Measurements from ENCODE around the gene SMCO1.
"Not testable (repeated sequence)": the region's sequence is repeated elsewhere in the genome, so short reads cannot be mapped to it uniquely, and the experiment has no call there.

Gene SMCO1

DNA sequence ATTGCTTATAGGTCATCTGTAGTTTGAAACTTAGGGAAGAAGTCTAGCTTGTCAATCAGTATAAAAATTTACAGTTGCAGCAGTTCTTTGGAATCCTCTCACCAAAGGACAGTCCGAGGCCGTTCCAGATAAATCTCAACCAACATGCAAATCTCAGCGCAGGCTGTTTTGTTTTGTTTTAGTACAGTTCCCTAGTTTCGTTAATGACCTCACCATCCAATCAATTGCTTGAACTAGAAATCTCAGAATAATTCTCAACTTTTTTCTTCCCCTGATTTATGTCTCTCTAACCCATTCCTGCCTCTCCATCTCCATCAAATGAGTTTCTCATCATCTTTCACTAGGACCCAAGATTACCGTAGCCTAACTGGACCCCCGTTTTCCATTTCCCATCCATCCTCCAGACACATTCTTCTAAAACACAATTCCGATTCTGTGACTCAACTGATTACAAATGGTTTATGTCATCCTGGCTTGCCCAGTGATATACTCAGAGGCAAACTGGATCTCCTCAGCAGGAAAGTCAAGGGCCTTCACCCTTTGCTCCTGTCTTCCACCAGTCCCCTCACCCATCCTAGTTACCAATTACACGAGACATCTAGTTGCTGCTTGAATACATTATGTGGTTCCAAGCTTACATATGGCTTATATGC is 1.3 kb downstream of the SMCO1 start:
- ATAC-seq (ENCODE audit: low read depth) (no peak), DNase-seq (ENCODE audit: low spot score in 2 of 2) (no peak)
- H3K36me3 Mint-ChIP-seq = peaks cover 8% of the 10 kb centered on the region
- H3K9me3 Mint-ChIP-seq = peaks cover 11% of the 10 kb centered on the region
- H3K27me3 Mint-ChIP-seq = peaks cover 10% of the 10 kb centered on the region
- no peak overlapping the region for H3K27ac Mint-ChIP-seq
- H3K4me3 Mint-ChIP-seq = no peak overlapping the region
- H3K4me1 Mint-ChIP-seq = no peaks in the 10 kb centered on the region

- ATAC-seq (ENCODE audit: low read depth); H3K27ac Mint-ChIP-seq; DNase-seq (ENCODE audit: low spot score in 2 of 2): not testable (repeated sequence)
Observed at GRCh38 chr3:196511646-196512425, 3.3 kb downstream of the SMCO1 start.

GRCh38 chr3:196511108-196511507 is 4.0 kb downstream of the SMCO1 start:
- not testable (repeated sequence) for H3K36me3 Mint-ChIP-seq; ATAC-seq (ENCODE audit: low read depth); H3K4me1 Mint-ChIP-seq; H3K27ac Mint-ChIP-seq; DNase-seq (ENCODE audit: low spot score in 2 of 2); H3K4me3 Mint-ChIP-seq
- peaks cover 15% of the 10 kb centered on the region for H3K9me3 Mint-ChIP-seq
- peaks cover 10% of the 10 kb centered on the region for H3K27me3 Mint-ChIP-seq

More at GRCh38 chr3:196511646-196512425, 3.3 kb downstream of the SMCO1 start:
- Mint-ChIP-seq H3K27me3 (peaks cover 10% of the 10 kb centered on the region), H3K9me3 (peaks cover 12% of the 10 kb centered on the region)
- not testable (repeated sequence) for H3K4me3 Mint-ChIP-seq, H3K36me3 Mint-ChIP-seq, H3K4me1 Mint-ChIP-seq

- H3K27ac Mint-ChIP-seq = no peak overlapping the region
- H3K27me3 Mint-ChIP-seq = no peaks in the 10 kb centered on the region
- peaks cover 2% of the 10 kb centered on the region for H3K36me3 Mint-ChIP-seq
- H3K9me3 Mint-ChIP-seq = peaks cover 9% of the 10 kb centered on the region
- DNase-seq (ENCODE audit: low spot score in 2 of 2) = no peak
- ATAC-seq (ENCODE audit: low read depth) = no peak
- H3K4me1 Mint-ChIP-seq = peaks cover 9% of the 10 kb centered on the region
- H3K4me3 Mint-ChIP-seq = no peak overlapping the region
Observed at GRCh38 chr3:196506687-196507086, 8.5 kb downstream of the SMCO1 start.

DNA sequence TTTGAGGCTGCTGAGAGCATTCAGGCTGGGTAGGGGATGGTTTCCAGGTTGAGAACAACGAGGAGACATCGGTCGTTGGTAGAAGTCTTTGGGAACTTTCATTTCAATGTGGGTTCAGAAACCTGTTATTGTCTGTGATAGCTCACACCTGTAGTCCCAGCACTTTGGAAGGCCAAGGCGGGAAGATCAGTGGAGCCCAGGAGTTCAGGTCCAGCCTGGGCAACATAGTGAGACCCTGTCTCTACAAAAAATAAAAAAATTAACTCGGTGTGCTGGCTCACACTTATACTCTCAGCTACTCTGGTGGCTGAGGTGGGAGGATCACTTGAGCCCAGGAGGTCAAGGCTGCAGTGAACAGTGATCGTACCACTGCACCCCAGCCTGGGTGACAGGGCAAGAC is 10.6 kb downstream of the SMCO1 start:
- peak overlapping the region; percentile 29 for H3K4me3 Mint-ChIP-seq
- ATAC-seq (ENCODE audit: low read depth) (no peak), DNase-seq (ENCODE audit: low spot score in 2 of 2) (no peak)
- H3K4me1 Mint-ChIP-seq = peaks cover 23% of the 10 kb centered on the region
- H3K9me3 Mint-ChIP-seq = peaks cover 9% of the 10 kb centered on the region
- no peaks in the 10 kb centered on the region for H3K27me3 Mint-ChIP-seq
- no peak overlapping the region for H3K27ac Mint-ChIP-seq
- peaks cover 2% of the 10 kb centered on the region for H3K36me3 Mint-ChIP-seq

- ATAC-seq (ENCODE audit: low read depth); DNase-seq (ENCODE audit: low spot score in 2 of 2); H3K27me3 Mint-ChIP-seq; H3K36me3 Mint-ChIP-seq; H3K9me3 Mint-ChIP-seq: not testable (repeated sequence)
- H3K4me1 Mint-ChIP-seq = peaks cover 28% of the 10 kb centered on the region
- peak overlapping the region; percentile 100 for H3K4me3 Mint-ChIP-seq
- peak overlapping the region; percentile 94 for H3K27ac Mint-ChIP-seq
Observed at GRCh38 chr3:196504077-196504398, 11.1 kb downstream of the SMCO1 start.

- Mint-ChIP-seq H3K4me3 (peak within 1 kb of the TSS; percentile 100), H3K27ac (peak within 1 kb of the TSS; percentile 94), H3K36me3 (peaks cover 8% of the 10 kb centered on the region), H3K27me3 (no peaks in the 10 kb centered on the region), H3K4me1 (peaks cover 31% of the 10 kb centered on the region), H3K9me3 (peaks cover 9% of the 10 kb centered on the region)
- DNase-seq (ENCODE audit: low spot score in 2 of 2) (peak; percentile 78), ATAC-seq (ENCODE audit: low read depth) (peak; percentile 79)
Observed at GRCh38 chr3:196503196-196504076, 11.7 kb downstream of the SMCO1 start, which contains the start of gene RNF168. TSS of gene RNF168 (minus strand) at chr3:196503768. CDS start at chr3:196503173, 595 bp downstream.

- peak overlapping the region; percentile 100 for H3K4me3 Mint-ChIP-seq
- peaks cover 33% of the 10 kb centered on the region for H3K4me1 Mint-ChIP-seq
- peak overlapping the region; percentile 94 for H3K27ac Mint-ChIP-seq
- peak in 1 of 2 donors; percentile 34 for DNase-seq (ENCODE audit: low spot score in 2 of 2)
- peaks cover 9% of the 10 kb centered on the region for H3K36me3 Mint-ChIP-seq
- H3K9me3 Mint-ChIP-seq = peaks cover 9% of the 10 kb centered on the region
- ATAC-seq (ENCODE audit: low read depth) = peak; percentile 29
- H3K27me3 Mint-ChIP-seq = no peaks in the 10 kb centered on the region
Observed at GRCh38 chr3:196502775-196503195, 12.4 kb downstream of the SMCO1 start.

- peaks cover 9% of the 10 kb centered on the region for H3K36me3 Mint-ChIP-seq
- DNase-seq (ENCODE audit: low spot score in 2 of 2) (no peak), ATAC-seq (ENCODE audit: low read depth) (no peak)
- peaks cover 5% of the 10 kb centered on the region for H3K9me3 Mint-ChIP-seq
- H3K4me1 Mint-ChIP-seq = peaks cover 33% of the 10 kb centered on the region
- no peaks in the 10 kb centered on the region for H3K27me3 Mint-ChIP-seq
- H3K4me3 Mint-ChIP-seq = peak overlapping the region; percentile 81
- peak overlapping the region; percentile 94 for H3K27ac Mint-ChIP-seq
Observed at GRCh38 chr3:196501316-196502044, 13.7 kb downstream of the SMCO1 start.

- ATAC-seq (ENCODE audit: low read depth) = no peak
- Mint-ChIP-seq H3K27me3 (no peaks in the 10 kb centered on the region), H3K9me3 (no peaks in the 10 kb centered on the region), H3K27ac (peak overlapping the region; percentile 59), H3K4me3 (peak overlapping the region; percentile 81), H3K36me3 (peaks cover 14% of the 10 kb centered on the region), H3K4me1 (peaks cover 38% of the 10 kb centered on the region)
- no peak for DNase-seq (ENCODE audit: low spot score in 2 of 2)
Observed at GRCh38 chr3:196499807-196500524, 15.2 kb downstream of the SMCO1 start.

DNA sequence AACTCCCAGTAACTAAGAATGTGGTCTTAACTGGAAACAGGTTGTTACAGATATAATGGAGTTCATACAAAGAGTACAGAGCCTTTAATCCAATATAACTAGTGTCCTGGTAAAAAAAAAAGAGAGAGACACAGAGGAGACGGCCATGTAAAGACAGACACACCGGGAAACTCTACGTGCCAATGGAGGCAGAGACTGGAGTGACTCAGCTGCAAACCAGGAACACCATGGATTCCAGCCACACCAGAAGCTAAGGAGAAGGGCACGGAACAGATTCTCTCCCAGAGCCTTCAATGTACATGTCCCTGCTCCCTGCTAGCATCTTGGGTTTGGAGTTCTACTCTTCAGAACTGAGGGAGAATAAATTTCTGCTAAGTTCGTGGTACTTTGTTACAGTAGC is 16.1 kb downstream of the SMCO1 start:
- no peak overlapping the region for H3K27ac Mint-ChIP-seq
- H3K4me1 Mint-ChIP-seq = peaks cover 36% of the 10 kb centered on the region
- H3K9me3 Mint-ChIP-seq = no peaks in the 10 kb centered on the region
- H3K36me3 Mint-ChIP-seq = peaks cover 15% of the 10 kb centered on the region
- H3K4me3 Mint-ChIP-seq = no peak overlapping the region
- DNase-seq (ENCODE audit: low spot score in 2 of 2) = no peak
- H3K27me3 Mint-ChIP-seq = no peaks in the 10 kb centered on the region
- ATAC-seq (ENCODE audit: low read depth) = no peak

GRCh38 chr3:196498297-196498696 is 16.8 kb downstream of the SMCO1 start:
- no peak for ATAC-seq (ENCODE audit: low read depth)
- no peaks in the 10 kb centered on the region for H3K9me3 Mint-ChIP-seq
- DNase-seq (ENCODE audit: low spot score in 2 of 2) = no peak
- H3K36me3 Mint-ChIP-seq = peaks cover 15% of the 10 kb centered on the region
- H3K4me1 Mint-ChIP-seq = peaks cover 36% of the 10 kb centered on the region
- H3K27ac Mint-ChIP-seq = no peak overlapping the region
- no peaks in the 10 kb centered on the region for H3K27me3 Mint-ChIP-seq
- H3K4me3 Mint-ChIP-seq = no peak overlapping the region

DNA sequence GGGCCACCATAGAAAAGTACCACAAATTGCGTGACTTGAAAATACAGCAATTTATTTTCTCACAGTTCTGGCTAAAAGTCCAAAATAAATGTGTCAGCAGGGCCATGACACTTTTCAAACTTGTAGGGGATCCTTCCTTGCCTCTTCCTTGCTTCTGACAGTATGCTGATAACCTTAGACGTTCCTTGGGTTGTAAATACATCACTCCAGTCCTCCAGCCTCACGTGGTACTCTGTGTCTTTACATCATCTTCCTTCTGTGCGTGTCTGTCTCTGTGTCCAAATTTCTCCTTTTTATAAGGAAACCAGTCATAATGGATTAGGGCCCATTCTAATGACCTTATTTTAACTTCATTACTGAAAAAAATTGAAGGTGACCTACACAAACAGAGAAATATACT is 19.0 kb downstream of the SMCO1 start:
- no peak overlapping the region for H3K4me3 Mint-ChIP-seq
- peaks cover 32% of the 10 kb centered on the region for H3K4me1 Mint-ChIP-seq
- H3K27me3 Mint-ChIP-seq = no peaks in the 10 kb centered on the region
- no peaks in the 10 kb centered on the region for H3K9me3 Mint-ChIP-seq
- H3K36me3 Mint-ChIP-seq = peaks cover 20% of the 10 kb centered on the region
- DNase-seq (ENCODE audit: low spot score in 2 of 2) (no peak), ATAC-seq (ENCODE audit: low read depth) (no peak)
- peak overlapping the region; percentile 75 for H3K27ac Mint-ChIP-seq
